ENCODE data around the gene JARID2.
"Not testable (repeated sequence)": the region's sequence is repeated elsewhere in the genome, so short reads cannot be mapped to it uniquely, and the experiment has no call there.

Gene JARID2

GRCh38 chr6:15310680-15311079 lies 64.8 kb downstream of the JARID2 start:
- no peak for DNase-seq (ENCODE audit: low read depth)

- DNase-seq (ENCODE audit: low read depth), result no peak
These were observed 66.6 kb downstream of the JARID2 start for GRCh38 chr6:15312500-15312899.

- DNase-seq (ENCODE audit: low read depth), result no peak
These were observed 67.5 kb downstream of the JARID2 start for GRCh38 chr6:15313367-15313766.

GRCh38 chr6:15316754-15317153 lies 70.9 kb downstream of the JARID2 start:
- DNase-seq (ENCODE audit: low read depth), result no peak

GRCh38 chr6:15317251-15317650 lies 71.4 kb downstream of the JARID2 start:
- DNase-seq (ENCODE audit: low read depth), result no peak

- DNase-seq (ENCODE audit: low read depth), result no peak
These were observed 72.3 kb downstream of the JARID2 start for GRCh38 chr6:15317934-15318902.

- DNase-seq (ENCODE audit: low read depth), result no peak
These were observed 73.8 kb downstream of the JARID2 start for GRCh38 chr6:15319677-15320076.

- DNase-seq (ENCODE audit: low read depth), result no peak
These were observed 74.8 kb downstream of the JARID2 start for GRCh38 chr6:15320693-15321092.

- DNase-seq (ENCODE audit: low read depth), result no peak
These were observed 76.3 kb downstream of the JARID2 start for GRCh38 chr6:15322184-15322583.

- no peak for DNase-seq (ENCODE audit: low read depth)
These were observed 77.1 kb downstream of the JARID2 start for GRCh38 chr6:15322781-15323536.

GRCh38 chr6:15323611-15324010 lies 77.7 kb downstream of the JARID2 start:
- not testable (repeated sequence) for DNase-seq (ENCODE audit: low read depth)

GRCh38 chr6:15324427-15324985 lies 78.6 kb downstream of the JARID2 start:
- no peak for DNase-seq (ENCODE audit: low read depth)

- no peak for DNase-seq (ENCODE audit: low read depth)
These were observed 79.7 kb downstream of the JARID2 start for GRCh38 chr6:15325540-15325955.

GRCh38 chr6:15326067-15326614 lies 80.3 kb downstream of the JARID2 start:
- DNase-seq (ENCODE audit: low read depth), result no peak

- peak; percentile 22 for DNase-seq (ENCODE audit: low read depth)
These were observed 81.4 kb downstream of the JARID2 start for GRCh38 chr6:15327271-15327670.

- no peak for DNase-seq (ENCODE audit: low read depth)
These were observed 83.4 kb downstream of the JARID2 start for GRCh38 chr6:15329197-15329671.

- DNase-seq (ENCODE audit: low read depth), result no peak
These were observed 84.5 kb downstream of the JARID2 start for GRCh38 chr6:15330174-15330944.

- DNase-seq (ENCODE audit: low read depth), result no peak
These were observed 85.3 kb downstream of the JARID2 start for GRCh38 chr6:15331143-15331542.

- no peak for DNase-seq (ENCODE audit: low read depth)
These were observed 85.9 kb downstream of the JARID2 start for GRCh38 chr6:15331629-15332251.

- DNase-seq (ENCODE audit: low read depth), result no peak
These were observed 86.6 kb downstream of the JARID2 start for GRCh38 chr6:15332446-15332845.

GRCh38 chr6:15335385-15335784 lies 89.5 kb downstream of the JARID2 start:
- no peak for DNase-seq (ENCODE audit: low read depth)
